GM12801 (cell line): Measurements from ENCODE around the gene RTEL1.

ENCODE experiments used
- CTCF ChIP-seq: IDR thresholded peaks from one replicate; pipeline ENCODE4 v1.5.1; 2011; ENCODE audit warnings: control low read depth; ENCODE audit not compliant: insufficient read length; ENCODE audit errors: extremely low read depth

The RTEL1 gene

GRCh38 chr20:63714858-63715257 lies 56.7 kb downstream of the RTEL1 start:
- TF ChIP-seq CTCF, result no peak

GRCh38 chr20:63718996-63719395 lies 60.9 kb downstream of the RTEL1 start:
- no peak for TF ChIP-seq CTCF

GRCh38 chr20:63731410-63731809 lies 73.3 kb downstream of the RTEL1 start:
- TF ChIP-seq CTCF, result no peak

GRCh38 chr20:63732118-63733095 lies 74.3 kb downstream of the RTEL1 start:
- no peak for TF ChIP-seq CTCF

- TF ChIP-seq CTCF, result no peak
These were observed 75.0 kb downstream of the RTEL1 start for GRCh38 chr20:63733117-63733516.

- TF ChIP-seq CTCF, result no peak
These were observed 75.5 kb downstream of the RTEL1 start for GRCh38 chr20:63733579-63734081.

GRCh38 chr20:63734111-63734945 lies 76.2 kb downstream of the RTEL1 start:
- no peak for TF ChIP-seq CTCF
